AG04449 (cell line): ENCODE results near the gene MT1A.

Experiments
- CTCF ChIA-PET: fragments of 350-600 bp; formaldehyde crosslinking; extraction: SDS; loops from one replicate; lab custom pipeline; 2021; ENCODE audit warnings: antibody characterized with exemption; lab: Yijun Ruan, JAX
- POLR2A ChIA-PET: fragments of 400-600, 350-600 bp; formaldehyde crosslinking; extraction: SDS; loops from one replicate; lab custom pipeline; 2020; ENCODE audit warnings: antibody characterized with exemption, inconsistent platforms; lab: Yijun Ruan, JAX
- DNase-seq: peaks from one replicate; pipeline ENCODE4 v3.0.0-alpha.2; 2010; ENCODE audit warnings: low read depth, low spot score
- H3K4me3 ChIP-seq: 2 replicates; pipeline ENCODE4 v1.5.1; 2011; ENCODE audit warnings: low read depth, mild to moderate bottlenecking, control low read depth, low read length
- CTCF ChIP-seq: IDR thresholded peaks from one replicate; pipeline ENCODE4 v1.5.1; 2011; ENCODE audit warnings: mild to moderate bottlenecking, moderate library complexity, low read length, control low read depth, inconsistent platforms; ENCODE audit not compliant: insufficient read depth; ENCODE audit errors: missing control alignments

The MT1A gene

GRCh38 chr16:56625943-56626654 lies 12.4 kb upstream of the MT1A start:
- no peak for TF ChIP-seq CTCF
- CTCF ChIA-PET, result interaction anchor here (1.0 to 2.1 kb wide), 5 partner anchors 10 to 112 kb away, joined by 3 to 8 read pairs (median 3); no protein-coding TSS in a partner anchor
- H3K4me3 ChIP-seq, result peak overlapping the region; percentile 84
- POLR2A ChIA-PET, result interaction anchor here (0.6 to 9.0 kb wide), 15 partner anchors 10 to 112 kb away, joined by 3 to 263 read pairs (median 5); partner anchors contain the start of genes BBS2, MT1X and MT2A
- DNase-seq, result no peak

GRCh38 chr16:56626685-56627084 lies 11.8 kb upstream of the MT1A start:
- peak overlapping the region; percentile 84 for H3K4me3 ChIP-seq
- DNase-seq, result no peak
- CTCF ChIA-PET, result interaction anchor here (0.7 to 2.1 kb wide), 3 partner anchors 16 to 1334 kb away, joined by 3 to 8 read pairs (median 3); no protein-coding TSS in a partner anchor
- no peak for TF ChIP-seq CTCF
- POLR2A ChIA-PET, result interaction anchor here (1.0 to 9.0 kb wide), 7 partner anchors 10 to 103 kb away, joined by 3 to 263 read pairs (median 5); partner anchors contain the start of genes MT1X and MT2A

- DNase-seq, result no peak
- H3K4me3 ChIP-seq, result no peak overlapping the region
- ChIA-PET CTCF (interaction anchor here (1.4 to 1.5 kb wide), 2 partner anchors 15 to 28 kb away, joined by 4 read pairs; no protein-coding TSS in a partner anchor), POLR2A (interaction anchor here (9.0 kb wide), 1 partner anchor 19 kb away, joined by 263 read pairs; the partner anchor contains the start of gene MT2A)
- no peak for TF ChIP-seq CTCF
Measured at GRCh38 chr16:56628486-56629350, 9.7 kb upstream of the MT1A start.

GRCh38 chr16:56629531-56629930 lies 8.9 kb upstream of the MT1A start:
- no peak for TF ChIP-seq CTCF
- DNase-seq, result no peak
- POLR2A ChIA-PET, result interaction anchor here (9.0 kb wide), 1 partner anchor 19 kb away, joined by 263 read pairs; the partner anchor contains the start of gene MT2A
- CTCF ChIA-PET, result interaction anchor here (1.3 to 1.5 kb wide), 3 partner anchors 12 to 28 kb away, joined by 3 to 4 read pairs (median 4); no protein-coding TSS in a partner anchor
- no peak overlapping the region for H3K4me3 ChIP-seq

- no peak for DNase-seq
- ChIA-PET CTCF (interaction anchor here (1.2 to 1.6 kb wide), 5 partner anchors 11 to 72 kb away, joined by 3 to 5 read pairs (median 3); no protein-coding TSS in a partner anchor), POLR2A (interaction anchor here (9.0 kb wide), 1 partner anchor 20 kb away, joined by 263 read pairs; the partner anchor contains the start of gene MT2A)
- TF ChIP-seq CTCF, result no peak
- H3K4me3 ChIP-seq, result no peak overlapping the region
Measured at GRCh38 chr16:56630134-56630533, 8.3 kb upstream of the MT1A start.
